ENCODE measurements around the gene MSLN. TPM values are rescaled to one million over a fixed set of nuclear protein-coding genes. Genes with fewer than 3 reads are reported as not detected.

MSLN gene
- total RNA-seq, 1 donor, result under 0.01 TPM

DNA sequence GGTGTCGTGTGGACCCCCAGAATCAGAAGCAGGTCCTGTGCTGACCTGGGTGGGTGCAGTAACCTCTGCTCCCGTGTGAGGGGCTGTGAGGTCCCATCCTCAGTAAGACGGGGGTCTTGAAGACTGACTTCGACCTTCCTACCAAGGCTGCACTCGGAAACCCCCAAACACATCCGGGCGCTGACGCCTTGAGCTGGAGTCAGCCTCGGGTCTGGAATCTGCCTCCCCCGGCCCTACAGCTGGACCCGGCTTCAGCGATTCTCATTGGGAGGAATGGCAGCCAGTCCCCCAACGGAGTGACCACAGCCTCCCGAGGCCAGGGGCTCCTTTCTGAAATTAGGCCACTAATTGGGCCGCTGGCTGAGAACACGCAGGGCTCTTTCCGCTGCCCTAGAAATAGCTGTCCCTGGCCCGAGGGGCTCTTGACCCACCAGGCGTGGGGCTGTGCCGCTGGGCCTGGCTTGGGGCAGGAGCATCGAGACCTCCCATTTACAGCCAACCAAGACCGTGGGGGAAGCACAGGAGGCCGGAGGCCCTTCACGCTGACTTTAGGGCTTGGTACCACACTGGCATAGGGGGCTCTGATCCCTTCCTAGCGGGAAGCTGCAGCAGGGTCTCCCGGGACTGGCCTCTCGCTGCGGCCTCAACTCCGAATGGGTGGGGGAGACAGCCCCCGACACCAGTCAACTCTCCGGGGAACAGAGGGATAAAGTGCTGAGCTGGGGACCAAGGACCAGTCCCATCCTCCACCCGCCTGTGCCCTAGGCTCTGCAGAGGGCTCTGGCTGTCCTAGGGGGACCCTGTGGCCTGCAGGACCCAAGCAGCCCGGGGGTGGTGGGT is 42.6 kb downstream of the MSLN start:
- H3K79me2 ChIP-seq (ENCODE audit: insufficient read depth, low read length), result peaks cover 4% of the 10 kb centered on the region
- TF ChIP-seq, protein P1, sequence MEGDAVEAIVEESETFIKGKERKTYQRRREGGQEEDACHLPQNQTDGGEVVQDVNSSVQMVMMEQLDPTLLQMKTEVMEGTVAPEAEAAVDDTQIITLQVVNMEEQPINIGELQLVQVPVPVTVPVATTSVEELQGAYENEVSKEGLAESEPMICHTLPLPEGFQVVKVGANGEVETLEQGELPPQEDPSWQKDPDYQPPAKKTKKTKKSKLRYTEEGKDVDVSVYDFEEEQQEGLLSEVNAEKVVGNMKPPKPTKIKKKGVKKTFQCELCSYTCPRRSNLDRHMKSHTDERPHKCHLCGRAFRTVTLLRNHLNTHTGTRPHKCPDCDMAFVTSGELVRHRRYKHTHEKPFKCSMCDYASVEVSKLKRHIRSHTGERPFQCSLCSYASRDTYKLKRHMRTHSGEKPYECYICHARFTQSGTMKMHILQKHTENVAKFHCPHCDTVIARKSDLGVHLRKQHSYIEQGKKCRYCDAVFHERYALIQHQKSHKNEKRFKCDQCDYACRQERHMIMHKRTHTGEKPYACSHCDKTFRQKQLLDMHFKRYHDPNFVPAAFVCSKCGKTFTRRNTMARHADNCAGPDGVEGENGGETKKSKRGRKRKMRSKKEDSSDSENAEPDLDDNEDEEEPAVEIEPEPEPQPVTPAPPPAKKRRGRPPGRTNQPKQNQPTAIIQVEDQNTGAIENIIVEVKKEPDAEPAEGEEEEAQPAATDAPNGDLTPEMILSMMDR (IDR thresholded peaks at IDR 0.05; ENCODE audit: extremely low read depth, low read depth, low read length), result no peak
- no peak for DNase-seq (ENCODE audit: insufficient read length, low spot score, missing footprints)
- no peaks in the 10 kb centered on the region for H4K20me1 ChIP-seq (ENCODE audit: insufficient read depth, low read length)
- H3K4me3 ChIP-seq (ENCODE audit: insufficient read depth, low read length), result no peak overlapping the region
- H3K9me3 ChIP-seq (ENCODE audit: low read depth, low read length), result no peaks in the 10 kb centered on the region
- H3K27me3 ChIP-seq (ENCODE audit: insufficient read depth, low read length), result peaks cover 34% of the 10 kb centered on the region
- no peaks in the 10 kb centered on the region for H3K36me3 ChIP-seq (ENCODE audit: insufficient read depth, low read length)
- no peak overlapping the region for H2AFZ ChIP-seq (ENCODE audit: low read length)
- H3K27ac ChIP-seq (ENCODE audit: low read depth, low read length), result no peak overlapping the region
- H3K4me2 ChIP-seq (ENCODE audit: insufficient read depth, low read length), result no peak overlapping the region
- peaks cover 3% of the 10 kb centered on the region for H3K4me1 ChIP-seq (ENCODE audit: insufficient read depth, low read length)

DNA sequence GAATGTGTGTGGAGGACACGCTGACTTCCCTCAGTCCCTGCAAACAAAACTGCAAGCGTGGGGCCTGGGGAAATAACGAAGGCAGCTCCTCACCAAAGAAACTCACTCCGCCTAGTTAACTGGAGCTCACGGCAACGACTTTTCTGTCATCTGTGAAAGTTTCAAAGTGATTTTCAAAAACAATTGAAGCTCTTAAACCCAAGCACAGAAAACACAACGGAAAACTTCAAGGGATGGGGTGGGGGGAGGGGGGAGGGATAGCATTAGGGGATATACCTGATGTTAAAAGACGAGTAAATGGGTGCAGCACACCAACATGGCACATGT is 43.2 kb downstream of the MSLN start:
- H2AFZ ChIP-seq (ENCODE audit: low read length), result no peak overlapping the region
- peaks cover 6% of the 10 kb centered on the region for H3K4me1 ChIP-seq (ENCODE audit: insufficient read depth, low read length)
- no peak overlapping the region for H3K4me3 ChIP-seq (ENCODE audit: insufficient read depth, low read length)
- peaks cover 4% of the 10 kb centered on the region for H3K79me2 ChIP-seq (ENCODE audit: insufficient read depth, low read length)
- no peak overlapping the region for H3K4me2 ChIP-seq (ENCODE audit: insufficient read depth, low read length)
- TF ChIP-seq, protein P1 (IDR thresholded peaks at IDR 0.05; ENCODE audit: extremely low read depth, low read depth, low read length), result no peak
- H4K20me1 ChIP-seq (ENCODE audit: insufficient read depth, low read length), result no peaks in the 10 kb centered on the region
- no peak overlapping the region for H3K27ac ChIP-seq (ENCODE audit: low read depth, low read length)
- H3K9me3 ChIP-seq (ENCODE audit: low read depth, low read length), result no peaks in the 10 kb centered on the region
- no peak for DNase-seq (ENCODE audit: insufficient read length, low spot score, missing footprints)
- H3K36me3 ChIP-seq (ENCODE audit: insufficient read depth, low read length), result no peaks in the 10 kb centered on the region
- H3K27me3 ChIP-seq (ENCODE audit: insufficient read depth, low read length), result peaks cover 34% of the 10 kb centered on the region

DNA sequence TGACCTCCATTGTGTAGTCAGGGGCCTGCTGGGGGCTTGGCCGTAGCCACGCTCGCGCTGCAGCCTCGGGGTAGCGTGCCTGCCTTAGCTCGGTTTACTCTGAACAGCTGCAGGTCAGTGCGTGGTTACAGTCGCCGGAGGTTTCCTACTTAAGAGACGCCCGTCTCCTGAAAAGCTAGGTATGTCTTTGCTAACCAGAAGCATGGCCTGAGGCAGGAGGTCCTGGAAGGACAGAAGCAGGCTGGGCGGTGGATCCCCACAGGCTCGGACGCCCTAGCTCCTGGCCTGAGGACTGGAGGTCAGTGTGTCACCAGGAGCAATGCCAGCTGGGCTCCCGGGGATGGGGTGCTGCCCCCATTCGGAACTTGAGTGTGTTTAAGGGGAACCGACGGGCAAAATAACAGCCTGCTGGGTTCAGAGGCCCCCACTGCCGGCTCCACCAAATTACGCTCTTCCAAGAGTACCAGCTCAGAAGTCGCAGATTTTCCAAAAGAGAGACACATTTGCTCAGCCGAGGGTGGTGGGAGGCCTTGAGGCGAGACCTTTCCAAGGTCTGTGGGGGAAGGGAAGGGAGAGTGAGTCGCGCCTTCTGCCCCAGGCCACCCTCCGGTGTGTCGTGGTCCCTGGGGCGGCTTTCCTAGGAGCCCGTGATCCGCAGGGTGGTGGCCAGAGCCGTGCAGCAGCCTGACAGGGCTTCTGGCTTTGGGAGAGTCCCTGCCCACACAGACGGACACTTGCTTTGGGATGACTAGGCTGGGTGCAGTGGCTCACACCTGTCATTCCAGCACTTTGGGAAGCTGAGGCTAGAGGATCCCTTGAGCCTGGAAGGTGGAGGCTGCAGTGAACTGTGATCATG is 43.9 kb downstream of the MSLN start:
- DNase-seq (ENCODE audit: insufficient read length, low spot score, missing footprints), result no peak
- Histone ChIP-seq H3K36me3 (ENCODE audit: insufficient read depth, low read length) (no peaks in the 10 kb centered on the region), H3K4me3 (ENCODE audit: insufficient read depth, low read length) (no peak overlapping the region), H3K27me3 (ENCODE audit: insufficient read depth, low read length) (peaks cover 34% of the 10 kb centered on the region), H3K4me2 (ENCODE audit: insufficient read depth, low read length) (no peak overlapping the region), H2AFZ (ENCODE audit: low read length) (no peak overlapping the region), H3K9me3 (ENCODE audit: low read depth, low read length) (no peaks in the 10 kb centered on the region), H3K27ac (ENCODE audit: low read depth, low read length) (no peak overlapping the region), H4K20me1 (ENCODE audit: insufficient read depth, low read length) (no peaks in the 10 kb centered on the region), H3K4me1 (ENCODE audit: insufficient read depth, low read length) (peaks cover 6% of the 10 kb centered on the region), H3K79me2 (ENCODE audit: insufficient read depth, low read length) (peaks cover 4% of the 10 kb centered on the region)
- TF ChIP-seq, protein P1 (IDR thresholded peaks at IDR 0.05; ENCODE audit: extremely low read depth, low read depth, low read length), result no peak

DNA sequence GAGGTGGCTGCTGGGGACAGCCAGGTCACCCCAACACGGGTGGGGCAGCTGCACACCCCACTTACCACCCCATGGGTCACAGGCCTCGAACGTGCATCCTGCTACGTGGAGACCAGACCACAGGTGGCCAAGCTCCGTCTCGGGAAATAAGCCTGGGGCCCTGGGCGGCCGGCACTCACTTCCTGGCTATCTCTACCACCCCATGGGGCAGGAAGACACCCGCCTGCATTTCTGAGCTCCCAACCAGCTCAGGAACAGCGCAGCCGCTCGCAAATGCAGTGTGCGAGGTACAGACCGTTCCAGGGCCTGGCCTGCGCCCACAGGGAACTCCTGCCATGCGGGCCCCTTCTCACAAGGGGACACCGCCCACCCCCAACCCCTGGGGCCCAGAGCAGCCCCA is 44.9 kb downstream of the MSLN start:
- Histone ChIP-seq H3K27ac (ENCODE audit: low read depth, low read length) (no peak overlapping the region), H2AFZ (ENCODE audit: low read length) (no peak overlapping the region), H3K9me3 (ENCODE audit: low read depth, low read length) (no peaks in the 10 kb centered on the region), H3K4me3 (ENCODE audit: insufficient read depth, low read length) (no peak overlapping the region), H3K4me1 (ENCODE audit: insufficient read depth, low read length) (peaks cover 6% of the 10 kb centered on the region), H3K27me3 (ENCODE audit: insufficient read depth, low read length) (peaks cover 28% of the 10 kb centered on the region), H3K79me2 (ENCODE audit: insufficient read depth, low read length) (peaks cover 4% of the 10 kb centered on the region), H3K4me2 (ENCODE audit: insufficient read depth, low read length) (no peak overlapping the region), H3K36me3 (ENCODE audit: insufficient read depth, low read length) (no peaks in the 10 kb centered on the region), H4K20me1 (ENCODE audit: insufficient read depth, low read length) (no peaks in the 10 kb centered on the region)
- no peak for DNase-seq (ENCODE audit: insufficient read length, low spot score, missing footprints)
- TF ChIP-seq, protein P1 (IDR thresholded peaks at IDR 0.05; ENCODE audit: extremely low read depth, low read depth, low read length), result no peak

Measured in osteoblast (primary cell).